T-helper 2 cell treated with Interferon-gamma antibody and Interleukin-4, amounts not matched to agents 100 ng/mL and 5 ng/mL, for 36 hours (primary cell): ENCODE results near the gene NFATC2. TPM values are rescaled to one million over a fixed set of nuclear protein-coding genes. Genes with fewer than 3 reads are reported as not detected.

ENCODE experiments used
- intact Hi-C: fragments of 100-400 bp; cut with micrococcal nuclease; formaldehyde crosslinking; loops from one replicate; pipeline ENCODE4 v1.15.1; 2023
- total RNA-seq: library from RNA; stranded (reverse); gene quantifications from 2 replicates; pipeline ENCODE4 v1.2.3, GENCODE V29; 2022

Gene NFATC2
- total RNA-seq, 1 donor from 2014 or later, result 62.3 TPM

GRCh38 chr20:51540580-51540979, 1.9 kb downstream of the NFATC2 start:
- intact Hi-C loops, result loop anchor here (2.0 to 5.0 kb wide), 3 partner anchors 14 to 153 kb away; no protein-coding TSS in a partner anchor

GRCh38 chr20:51540074-51540473, 2.4 kb downstream of the NFATC2 start:
- intact Hi-C loops, result loop anchor here (2.0 to 5.0 kb wide), 3 partner anchors 13 to 153 kb away; no protein-coding TSS in a partner anchor

DNA sequence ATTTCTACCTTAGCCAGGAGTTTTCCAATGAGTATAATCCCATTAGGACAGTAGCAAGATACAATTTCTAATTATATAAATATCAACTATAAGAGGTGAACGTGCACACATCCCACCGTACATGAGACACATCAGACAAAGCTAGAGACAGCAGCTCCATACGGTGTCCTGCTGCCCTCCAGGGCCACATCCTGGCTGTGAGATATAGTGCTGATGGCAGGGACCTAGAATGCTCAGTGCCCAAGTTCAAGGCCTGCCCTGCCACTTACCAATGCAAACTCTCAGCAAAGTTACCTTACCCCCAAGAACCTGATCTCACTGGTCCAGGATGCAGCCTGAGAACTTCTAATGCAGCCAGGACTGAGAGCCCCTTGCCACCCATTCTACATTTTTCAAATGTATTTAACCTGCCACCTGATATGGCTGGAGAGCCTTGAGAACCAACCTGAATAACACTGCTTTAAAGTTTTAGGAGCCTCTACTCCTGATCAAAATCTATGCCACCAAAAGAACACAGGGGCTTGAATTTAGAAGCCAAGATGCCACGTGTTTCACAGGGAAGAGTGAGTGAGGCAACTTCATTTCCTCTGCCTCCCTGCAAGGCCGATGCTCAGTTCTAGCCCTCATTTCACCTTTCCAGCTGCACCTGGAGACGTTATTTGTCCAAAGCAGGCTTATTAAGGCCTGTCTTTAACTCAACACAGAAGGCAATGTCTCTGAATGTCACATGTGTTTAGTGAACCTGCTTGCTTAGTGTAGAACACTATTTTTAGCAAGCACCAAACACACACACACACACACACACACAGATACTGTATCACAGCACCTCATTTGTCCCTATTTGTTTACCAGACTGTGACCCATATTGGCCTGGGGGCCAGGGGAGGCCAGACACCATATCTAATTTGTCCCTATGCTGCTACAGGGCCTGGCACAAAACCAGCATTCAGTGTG, 6.1 kb downstream of the NFATC2 start:
- intact Hi-C loops, result no loop called here

GRCh38 chr20:51535674-51536073, 6.8 kb downstream of the NFATC2 start:
- intact Hi-C loops, result no loop called here

- intact Hi-C loops, result no loop called here
Measured at GRCh38 chr20:51535075-51535386, 7.5 kb downstream of the NFATC2 start.

DNA sequence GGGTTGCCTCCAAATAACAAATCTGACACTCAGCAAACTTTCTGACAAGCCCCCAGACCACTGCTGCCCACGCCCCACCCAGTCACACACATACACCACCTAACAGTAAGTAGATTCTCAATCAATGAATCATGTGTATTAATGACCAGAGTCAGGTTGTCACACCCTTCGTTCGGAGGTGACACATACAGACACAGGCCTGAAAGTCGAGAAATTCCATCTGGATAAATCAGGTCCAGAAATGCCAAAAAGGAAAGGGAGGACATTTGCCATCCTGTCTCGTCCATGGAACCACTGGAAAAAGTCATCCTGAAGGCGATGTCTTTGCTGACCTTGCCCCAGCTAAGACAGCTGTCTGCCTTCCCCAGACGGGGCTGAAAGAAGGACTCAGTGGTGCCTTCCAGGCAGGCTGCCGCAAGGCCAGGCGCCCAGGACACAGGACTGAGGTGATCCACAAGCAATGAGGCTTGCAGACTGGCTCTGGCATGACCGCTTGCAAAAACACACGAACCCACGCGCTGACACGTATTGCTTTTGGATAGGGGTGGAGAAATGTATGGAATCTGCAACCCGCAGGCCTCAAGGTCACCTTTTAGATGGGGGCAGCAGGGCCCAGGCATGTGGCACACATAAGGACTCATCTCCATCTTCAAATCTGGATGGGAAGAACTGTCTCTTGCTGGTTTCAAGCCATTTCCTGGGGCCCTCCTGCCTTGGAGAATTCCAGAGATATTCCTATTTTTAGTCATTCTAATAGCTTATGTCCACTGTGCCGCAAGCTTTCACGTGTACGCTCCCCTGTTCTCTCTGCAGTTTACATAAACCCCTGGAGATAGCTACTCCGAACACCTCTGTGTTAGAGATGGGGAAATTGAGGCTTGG, 9.0 kb downstream of the NFATC2 start:
- intact Hi-C loops, result no loop called here

DNA sequence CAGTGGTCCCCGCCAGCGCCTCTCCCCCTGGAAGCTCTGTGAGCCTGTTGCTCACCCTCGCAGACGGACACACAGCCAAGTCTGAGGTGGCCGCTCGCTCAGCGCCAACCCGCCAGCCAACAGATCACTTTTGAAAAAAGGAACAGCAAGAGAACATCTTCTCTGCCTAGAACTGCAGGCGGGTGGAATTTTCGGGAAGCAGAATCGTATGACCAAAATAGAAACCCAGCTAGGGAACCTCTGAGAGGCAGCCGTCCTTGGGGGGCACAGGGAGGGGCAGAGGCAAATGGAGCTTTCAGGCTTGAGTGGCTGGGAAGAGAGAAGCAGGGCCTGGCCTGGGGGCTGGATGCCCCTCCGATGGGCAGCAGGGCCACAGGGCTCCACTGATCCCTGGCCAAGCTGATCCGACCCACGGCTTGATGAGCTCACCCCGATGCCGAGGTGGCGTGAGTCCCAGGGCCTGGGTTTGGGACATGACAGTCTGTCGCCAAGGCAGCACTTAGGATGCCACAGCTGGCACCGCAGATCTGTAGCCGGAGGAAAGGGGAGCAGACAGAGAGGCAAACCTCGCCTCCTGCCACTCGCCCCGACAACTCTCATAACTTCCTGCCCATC, 9.8 kb downstream of the NFATC2 start:
- intact Hi-C loops, result no loop called here

DNA sequence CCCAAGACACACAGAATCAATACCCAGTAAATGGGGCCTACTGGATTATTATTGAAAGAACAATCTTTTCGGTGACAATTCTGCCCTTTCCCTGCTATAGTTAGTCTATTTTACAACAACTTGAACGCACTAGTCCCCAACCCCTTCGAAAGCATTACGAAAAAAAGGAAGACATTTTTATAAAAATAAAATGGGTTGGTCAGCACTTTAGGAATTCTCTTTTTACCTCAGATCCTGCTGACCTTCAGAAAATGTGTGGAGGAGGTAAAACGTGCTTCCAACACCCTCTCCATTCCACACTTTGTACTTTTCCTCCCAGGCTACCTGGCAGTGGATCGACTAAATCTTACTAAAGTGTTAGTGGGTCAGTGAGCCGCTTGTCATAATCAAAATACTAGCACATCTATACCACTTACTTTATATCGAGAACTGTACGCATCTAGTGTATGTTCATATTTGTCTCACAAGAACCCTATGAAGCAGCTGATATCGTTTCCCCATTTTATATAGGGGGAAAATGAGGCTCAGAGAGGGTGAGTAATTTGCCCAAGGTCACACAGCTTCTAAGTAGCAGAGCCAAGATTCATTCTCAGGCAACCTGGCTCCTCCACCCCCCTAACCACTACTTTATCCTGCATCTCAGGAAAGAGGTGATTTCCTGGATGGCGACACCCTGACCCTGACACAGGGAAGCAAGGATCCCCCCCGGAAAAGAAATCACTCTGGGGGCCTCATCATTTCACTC, 10.6 kb downstream of the NFATC2 start:
- intact Hi-C loops, result loop anchor here (1.0 kb wide), 2 partner anchors 9 to 61 kb away; no protein-coding TSS in a partner anchor

GRCh38 chr20:51531141-51531710, 11.3 kb downstream of the NFATC2 start:
- intact Hi-C loops, result loop anchor here (1.0 kb wide), 2 partner anchors 10 to 60 kb away; no protein-coding TSS in a partner anchor

GRCh38 chr20:51529758-51530157, 12.8 kb downstream of the NFATC2 start:
- intact Hi-C loops, result loop anchor here (2.0 to 5.0 kb wide), 2 partner anchors 17 to 47 kb away; no protein-coding TSS in a partner anchor

- intact Hi-C loops, result loop anchor here (2.0 to 5.0 kb wide), 2 partner anchors 16 to 47 kb away; no protein-coding TSS in a partner anchor
Measured at GRCh38 chr20:51529081-51529681, 13.3 kb downstream of the NFATC2 start.

GRCh38 chr20:51528263-51529027, 14.1 kb downstream of the NFATC2 start:
- intact Hi-C loops, result loop anchor here (2.0 to 5.0 kb wide), 2 partner anchors 16 to 46 kb away; no protein-coding TSS in a partner anchor

GRCh38 chr20:51526754-51527153, 15.8 kb downstream of the NFATC2 start:
- intact Hi-C loops, result loop anchor here (2.0 to 5.0 kb wide), 2 partner anchors 14 to 44 kb away; no protein-coding TSS in a partner anchor

DNA sequence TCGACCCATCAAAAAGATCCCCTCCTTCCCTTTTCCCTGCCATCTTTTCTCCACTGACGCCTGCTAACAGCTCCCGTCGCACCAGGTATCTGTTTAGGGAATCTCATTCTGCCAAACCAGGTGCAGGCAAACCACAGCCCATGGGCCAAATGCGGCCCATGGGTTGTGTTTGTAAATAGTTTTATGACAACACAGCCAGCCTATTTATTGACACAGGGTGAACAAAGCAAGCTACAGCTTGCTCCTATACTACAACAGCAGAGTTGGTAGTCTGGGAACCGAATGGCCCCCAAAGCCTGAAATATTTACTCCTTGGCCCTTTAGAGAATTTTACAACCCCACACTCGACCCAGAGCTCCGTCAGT, 16.4 kb downstream of the NFATC2 start:
- intact Hi-C loops, result loop anchor here (2.0 to 5.0 kb wide), 2 partner anchors 15 to 44 kb away; no protein-coding TSS in a partner anchor

DNA sequence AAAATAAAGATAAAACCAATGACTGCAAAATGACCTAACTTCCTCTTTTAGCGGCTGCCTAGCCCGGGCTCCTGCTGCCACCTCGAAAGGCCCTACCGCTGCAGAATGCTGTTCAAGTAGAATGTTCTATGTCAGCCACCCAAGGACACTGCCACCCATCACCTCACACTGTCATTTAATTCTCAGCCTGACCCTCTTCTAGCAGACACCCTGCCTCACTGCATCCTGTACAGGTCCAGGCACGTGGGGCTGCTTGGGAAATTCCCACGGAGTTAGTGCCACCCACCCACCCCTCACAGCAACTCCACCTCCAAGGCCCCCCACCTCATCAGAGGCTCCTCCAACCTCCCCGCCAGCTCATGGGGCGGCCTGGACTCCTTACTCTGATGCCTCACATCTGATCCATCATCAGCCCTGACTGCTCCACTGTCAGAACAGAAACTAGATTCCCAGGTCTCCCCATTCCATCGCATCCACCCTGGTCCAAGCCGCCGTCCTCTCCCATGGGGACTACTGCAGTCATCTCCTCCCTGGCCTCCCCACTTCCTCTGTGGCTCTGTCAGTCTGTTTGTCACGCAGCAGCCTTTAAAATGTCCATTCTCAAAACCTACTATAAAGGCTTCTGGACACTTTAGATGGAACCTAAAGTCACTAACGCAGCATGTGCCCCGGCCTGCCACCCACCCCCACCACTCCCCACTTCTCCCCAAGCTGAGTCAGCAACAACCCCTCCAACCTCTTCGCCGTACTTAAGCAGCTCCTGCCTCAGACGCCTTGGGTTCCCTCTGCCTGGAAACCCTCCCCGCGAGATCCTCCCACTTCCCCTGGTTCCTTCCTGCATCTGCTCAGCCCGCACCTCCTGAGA, 17.0 kb downstream of the NFATC2 start:
- intact Hi-C loops, result loop anchor here (2.0 to 5.0 kb wide), 2 partner anchors 15 to 43 kb away; no protein-coding TSS in a partner anchor

DNA sequence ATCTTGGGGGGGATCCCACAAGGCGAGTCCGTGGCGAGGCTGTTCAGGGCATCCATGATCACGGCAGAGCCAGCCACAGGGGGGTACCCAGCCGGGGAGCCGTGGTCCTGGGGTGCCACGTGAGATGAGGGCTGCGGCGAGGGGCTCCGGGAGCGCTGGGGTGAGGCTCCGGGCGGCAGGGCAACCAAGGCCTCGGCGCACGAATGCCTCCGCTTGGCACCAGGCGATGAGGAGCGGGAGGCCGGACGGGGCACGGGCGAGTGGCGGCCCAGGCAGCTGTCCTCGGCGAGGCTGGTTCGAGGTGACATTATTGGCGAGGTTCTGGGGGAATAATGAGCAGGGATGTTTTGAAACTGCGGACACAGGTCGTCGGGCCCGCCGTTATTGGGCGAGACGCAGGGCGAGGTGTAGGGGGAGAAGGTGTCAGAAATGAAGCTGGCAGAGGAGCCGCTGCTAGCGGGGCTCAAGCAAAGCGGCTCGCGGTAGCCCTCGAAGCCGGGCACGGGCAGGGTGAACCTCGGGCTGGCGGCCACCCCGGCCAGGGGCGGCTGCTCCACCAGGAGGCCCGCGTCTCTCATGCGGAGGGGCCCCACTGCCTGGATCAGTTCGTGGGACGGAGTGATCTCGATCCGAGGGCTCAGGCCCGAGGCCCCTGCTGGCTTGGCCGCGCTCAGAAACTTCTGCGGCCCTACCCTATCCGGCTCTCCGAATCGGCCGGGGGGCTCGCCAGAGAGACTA, 19.1 kb downstream of the NFATC2 start:
- intact Hi-C loops, result no loop called here

DNA sequence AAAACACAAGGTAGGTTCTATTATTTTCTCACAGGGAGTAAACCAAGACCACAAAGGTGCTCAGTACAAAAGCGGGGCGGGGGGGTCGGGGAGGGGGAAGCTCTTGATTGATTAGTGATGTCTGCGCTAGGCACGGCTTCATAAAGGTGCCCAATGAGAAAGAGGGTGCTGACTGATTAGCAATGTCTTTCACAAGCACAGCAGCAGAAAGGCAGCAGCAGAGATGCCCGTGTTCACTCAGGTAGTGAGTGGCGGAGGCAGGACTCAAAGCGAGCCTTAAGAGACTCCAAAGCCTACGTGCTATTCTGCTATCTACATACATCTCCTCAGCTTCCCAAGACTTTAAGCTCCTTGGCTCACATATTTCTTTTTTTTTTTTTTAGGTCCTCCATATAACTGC, 20.3 kb downstream of the NFATC2 start:
- intact Hi-C loops, result no loop called here
